ENCODE data around the gene ACAP2. TPM values are rescaled to one million over a fixed set of nuclear protein-coding genes. Genes with fewer than 3 reads are reported as not detected.

ACAP2 gene
- total RNA-seq, 1 donor = 92.3 TPM

- peak overlapping the region; percentile 82 for H3K4me3 ChIP-seq (ENCODE audit: low read depth, low read length)
- no peak for DNase-seq (ENCODE audit: low read depth)
- TF ChIP-seq CTCF (IDR thresholded peaks at IDR 0.05; ENCODE audit: insufficient read depth, low read length) = no peak
Observed at GRCh38 chr3:195269375-195270078, 173.3 kb downstream of the ACAP2 start.

- no peak overlapping the region for H3K4me3 ChIP-seq (ENCODE audit: low read depth, low read length)
- no peak for DNase-seq (ENCODE audit: low read depth)
- no peak for TF ChIP-seq CTCF (IDR thresholded peaks at IDR 0.05; ENCODE audit: insufficient read depth, low read length)
Observed at GRCh38 chr3:195268576-195269309, 174.1 kb downstream of the ACAP2 start.

- TF ChIP-seq CTCF (IDR thresholded peaks at IDR 0.05; ENCODE audit: insufficient read depth, low read length) = no peak
- H3K4me3 ChIP-seq (ENCODE audit: low read depth, low read length) = no peak overlapping the region
Observed at GRCh38 chr3:195267096-195267495, 175.7 kb downstream of the ACAP2 start.

GRCh38 chr3:195266428-195266827, 176.4 kb downstream of the ACAP2 start:
- TF ChIP-seq CTCF (IDR thresholded peaks at IDR 0.05; ENCODE audit: insufficient read depth, low read length) = no peak
- H3K4me3 ChIP-seq (ENCODE audit: low read depth, low read length) = no peak overlapping the region
- DNase-seq (ENCODE audit: low read depth) = no peak

More at GRCh38 chr3:195267096-195267495, 175.7 kb downstream of the ACAP2 start:
- no peak for DNase-seq (ENCODE audit: low read depth)

GRCh38 chr3:195265363-195265976, 177.3 kb downstream of the ACAP2 start:
- DNase-seq (ENCODE audit: low read depth) = no peak
- no peak overlapping the region for H3K4me3 ChIP-seq (ENCODE audit: low read depth, low read length)
- TF ChIP-seq CTCF (IDR thresholded peaks at IDR 0.05; ENCODE audit: insufficient read depth, low read length) = no peak

GRCh38 chr3:195263925-195264600, 178.8 kb downstream of the ACAP2 start:
- TF ChIP-seq CTCF (IDR thresholded peaks at IDR 0.05; ENCODE audit: insufficient read depth, low read length) = no peak
- no peak for DNase-seq (ENCODE audit: low read depth)
- no peak overlapping the region for H3K4me3 ChIP-seq (ENCODE audit: low read depth, low read length)
